DND-41 (cell line): Measurements from ENCODE around the gene LAMC3.

Experiments
- ATAC-seq: fragments of 200-7000 bp; cut with Tn5 transposase; 3 replicates; pipeline ENCODE4 v1.9.1; 2021; ENCODE audit warnings: low read depth; ENCODE audit not compliant: insufficient read depth
- DNase-seq: peaks from one replicate; pipeline ENCODE4 v3.0.0-alpha.2; 2020
- H2AFZ ChIP-seq: 2 replicates; pipeline ENCODE4 v1.6.0; 2012; ENCODE audit warnings: low read depth, low read length
- H3K27ac ChIP-seq: 2 replicates; pipeline ENCODE4 v1.5.1; 2012; ENCODE audit warnings: low read length, inconsistent platforms
- H3K27me3 ChIP-seq: fragments of 200-600 bp; sonication (generic); 2 replicates; pipeline ENCODE4 v1.6.0; 2012; ENCODE audit warnings: low read length, mild to moderate bottlenecking, inconsistent platforms; ENCODE audit not compliant: insufficient read depth, poor library complexity
- H3K36me3 ChIP-seq: 2 replicates; pipeline ENCODE4 v1.5.1; 2012; ENCODE audit warnings: low read length, inconsistent platforms; ENCODE audit not compliant: insufficient read depth
- H3K4me1 ChIP-seq: 2 replicates; pipeline ENCODE4 v1.5.1; 2012; ENCODE audit warnings: mild to moderate bottlenecking, low read length; ENCODE audit not compliant: insufficient read depth
- H3K4me2 ChIP-seq: 2 replicates; pipeline ENCODE4 v1.6.0; 2012; ENCODE audit warnings: mild to moderate bottlenecking, moderate library complexity, low read length, inconsistent platforms; ENCODE audit not compliant: insufficient read depth
- H3K4me3 ChIP-seq, 2 experiments: fragments of 200-600 bp in 1 of 2; shearing (Covaris generic) in 1 of 2; 2 replicates each; pipeline ENCODE4 v1.5.1; 2012 to 2016; ENCODE audit warnings: inconsistent platforms in 2 of 2, low read length in 2 of 2, mild to moderate bottlenecking in 2 of 2, low read depth in 1 of 2, moderate library complexity in 1 of 2
- H3K79me2 ChIP-seq: 2 replicates; pipeline ENCODE4 v1.6.0; 2012; ENCODE audit warnings: low read length, inconsistent platforms; ENCODE audit not compliant: insufficient read depth
- H3K9ac ChIP-seq: 2 replicates; pipeline ENCODE4 v1.6.0; 2012; ENCODE audit warnings: low read depth, mild to moderate bottlenecking, inconsistent platforms, low read length, moderate library complexity
- H3K9me3 ChIP-seq: 2 replicates; pipeline ENCODE4 v1.5.1; 2012; ENCODE audit warnings: low read length, moderate library complexity, mild to moderate bottlenecking, inconsistent platforms; ENCODE audit not compliant: insufficient read depth, severe bottlenecking
- H4K20me1 ChIP-seq: 2 replicates; pipeline ENCODE4 v1.6.0; 2012; ENCODE audit warnings: low read length; ENCODE audit not compliant: insufficient read depth
- EZH2 ChIP-seq: IDR thresholded peaks from 3 replicates; pipeline ENCODE4 v1.6.1; 2012; ENCODE audit warnings: borderline replicate concordance, low read depth, mild to moderate bottlenecking, moderate library complexity, low read length, inconsistent platforms; ENCODE audit not compliant: severe bottlenecking
- TF ChIP-seq, protein P1 (sequence below): IDR thresholded peaks from 2 replicates; pipeline ENCODE4 v1.5.1; 2012; ENCODE audit warnings: borderline replicate concordance, low read length, moderate library complexity, mild to moderate bottlenecking; ENCODE audit not compliant: poor library complexity, severe bottlenecking; ENCODE audit errors: extremely low read depth

LAMC3 gene

GRCh38 chr9:131028931-131029573 lies 20.1 kb downstream of the LAMC3 start:
- ATAC-seq: no peak
- Histone ChIP-seq H3K9ac (no peak overlapping the region), H3K27ac (no peak overlapping the region), H3K27me3 (no peaks in the 10 kb centered on the region), H3K79me2 (no peaks in the 10 kb centered on the region), H3K4me2 (no peak overlapping the region), H3K9me3 (no peaks in the 10 kb centered on the region), H3K4me1 (no peaks in the 10 kb centered on the region), H4K20me1 (no peaks in the 10 kb centered on the region), H3K4me3 (no peak overlapping the region), H2AFZ (no peak overlapping the region), H3K36me3 (no peaks in the 10 kb centered on the region)
- no peak for DNase-seq
- TF ChIP-seq, protein P1, sequence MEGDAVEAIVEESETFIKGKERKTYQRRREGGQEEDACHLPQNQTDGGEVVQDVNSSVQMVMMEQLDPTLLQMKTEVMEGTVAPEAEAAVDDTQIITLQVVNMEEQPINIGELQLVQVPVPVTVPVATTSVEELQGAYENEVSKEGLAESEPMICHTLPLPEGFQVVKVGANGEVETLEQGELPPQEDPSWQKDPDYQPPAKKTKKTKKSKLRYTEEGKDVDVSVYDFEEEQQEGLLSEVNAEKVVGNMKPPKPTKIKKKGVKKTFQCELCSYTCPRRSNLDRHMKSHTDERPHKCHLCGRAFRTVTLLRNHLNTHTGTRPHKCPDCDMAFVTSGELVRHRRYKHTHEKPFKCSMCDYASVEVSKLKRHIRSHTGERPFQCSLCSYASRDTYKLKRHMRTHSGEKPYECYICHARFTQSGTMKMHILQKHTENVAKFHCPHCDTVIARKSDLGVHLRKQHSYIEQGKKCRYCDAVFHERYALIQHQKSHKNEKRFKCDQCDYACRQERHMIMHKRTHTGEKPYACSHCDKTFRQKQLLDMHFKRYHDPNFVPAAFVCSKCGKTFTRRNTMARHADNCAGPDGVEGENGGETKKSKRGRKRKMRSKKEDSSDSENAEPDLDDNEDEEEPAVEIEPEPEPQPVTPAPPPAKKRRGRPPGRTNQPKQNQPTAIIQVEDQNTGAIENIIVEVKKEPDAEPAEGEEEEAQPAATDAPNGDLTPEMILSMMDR: no peak
- no peak for TF ChIP-seq EZH2

- Histone ChIP-seq H3K4me3 (no peak overlapping the region), H2AFZ (no peak overlapping the region), H3K79me2 (no peaks in the 10 kb centered on the region), H3K27me3 (no peaks in the 10 kb centered on the region), H3K4me1 (no peaks in the 10 kb centered on the region), H3K9me3 (no peaks in the 10 kb centered on the region), H4K20me1 (no peaks in the 10 kb centered on the region), H3K27ac (no peak overlapping the region), H3K9ac (no peak overlapping the region), H3K4me2 (no peak overlapping the region), H3K36me3 (no peaks in the 10 kb centered on the region)
- no peak for ATAC-seq
- DNase-seq: no peak
- TF ChIP-seq, protein P1: no peak
- TF ChIP-seq EZH2: no peak
Measured at GRCh38 chr9:131029574-131029952, 20.6 kb downstream of the LAMC3 start.

- Histone ChIP-seq H3K27me3 (no peaks in the 10 kb centered on the region), H3K9ac (no peak overlapping the region), H3K36me3 (no peaks in the 10 kb centered on the region), H2AFZ (no peak overlapping the region), H4K20me1 (no peaks in the 10 kb centered on the region), H3K27ac (no peak overlapping the region), H3K4me1 (no peaks in the 10 kb centered on the region), H3K79me2 (no peaks in the 10 kb centered on the region), H3K4me3 (no peak overlapping the region), H3K4me2 (no peak overlapping the region), H3K9me3 (no peaks in the 10 kb centered on the region)
- TF ChIP-seq, protein P1: no peak
- TF ChIP-seq EZH2: no peak
- ATAC-seq: no peak
- no peak for DNase-seq
Measured at GRCh38 chr9:131030239-131031004, 21.4 kb downstream of the LAMC3 start.
